ENCODE results near the gene PRR4.

PRR4 gene

DNA sequence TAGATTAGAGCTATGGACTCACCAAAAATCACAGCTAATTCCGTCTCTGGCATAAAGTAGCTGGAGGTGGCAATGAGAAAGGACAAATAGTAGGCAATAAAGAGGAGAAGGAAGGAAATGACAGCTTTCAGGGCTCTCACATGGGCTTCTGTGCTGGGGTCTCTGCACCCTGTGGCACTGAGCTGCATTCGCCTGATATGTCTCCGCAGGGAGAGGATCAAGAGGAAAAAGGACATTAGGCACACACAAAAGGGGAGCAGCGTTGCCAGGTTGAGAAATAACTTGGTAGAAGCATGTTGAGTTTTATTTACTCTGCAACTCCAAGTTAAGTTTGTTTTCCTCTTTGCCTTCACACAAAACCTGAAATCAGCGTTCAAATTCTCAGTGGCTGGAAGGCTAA is 47.5 kb downstream of the PRR4 start:
- no peak for DNase-seq (ENCODE audit: low read depth)

Measured in activated T-cell treated with anti-CD3 and anti-CD28 coated beads for 24 hours (primary cell).